ENCODE measurements around the gene SPATA20. TPM values are rescaled to one million over a fixed set of nuclear protein-coding genes. Genes with fewer than 3 reads are reported as not detected.

Gene SPATA20
- total and polyA plus RNA-seq, 2 of the 8 experiments (the other 6 are each of a cell fraction or from before 2014, with no cell fraction given) = 16.2 to 17.5 TPM

- H4K20me1 ChIP-seq (replicated peaks in 1 of 2; ENCODE audit: control insufficient read depth in 1 of 2, insufficient read depth in 2 of 2, low read length in 2 of 2) = no peaks in the 10 kb centered on the region
- H3K27me3 ChIP-seq (replicated peaks in 1 of 4; ENCODE audit: control insufficient read depth in 3 of 4, extremely low read depth in 1 of 4, insufficient read depth in 3 of 4, low read length in 3 of 4) = no peaks in the 10 kb centered on the region
- H3K79me2 ChIP-seq (ENCODE audit: control insufficient read depth in 1 of 2, insufficient read depth in 2 of 2, low read length in 2 of 2) = no peaks in the 10 kb centered on the region
- no peaks in the 10 kb centered on the region for H3K9me3 ChIP-seq (ENCODE audit: insufficient read depth in 2 of 2, low read depth in 1 of 2, low read length in 1 of 2)
- H2BK5ac ChIP-seq (ENCODE audit: low read depth, low read length) = no peak overlapping the region
- H3K4me2 ChIP-seq (ENCODE audit: insufficient read depth in 1 of 2, low read depth in 2 of 2, low read length in 2 of 2) = no peak overlapping the region
- no peak overlapping the region for H4K5ac ChIP-seq (ENCODE audit: insufficient read length, low read depth, low read length)
- no peak overlapping the region for H2BK12ac ChIP-seq (ENCODE audit: low read depth, low read length)
- no peak for FAIRE-seq
- ChIA-PET CTCF (ENCODE audit: partially characterized antibody) (interaction anchor here (0.9 to 3.4 kb wide), 6 partner anchors 9 to 44 kb away, joined by 3 to 15 read pairs (median 4); partner anchors contain the start of gene RSAD1), POLR2A (ENCODE audit: partially characterized antibody) (interaction anchor here (1.4 kb wide), 1 partner anchor 10 kb away, joined by 4 read pairs; the partner anchor contains the start of gene EPN3)
- H2BK15ac ChIP-seq (ENCODE audit: low read length) = no peak overlapping the region
- no peak overlapping the region for H2AK5ac ChIP-seq (ENCODE audit: low read depth, low read length)
- 80% methylated on average over 2 of the region's 2 CpGs; no CpG with 5 or more reads in 1 of the 2 experiments for WGBS, 2 experiments (ENCODE audit: extremely low coverage in 1 of 2, insufficient coverage in 1 of 2, insufficient read length in 1 of 2, insufficient replicate concordance in 2 of 2, low coverage in 1 of 2, low lambda C conversion rate in 2 of 2, missing lambda C conversion rate in 1 of 2)
- H3K4me3 ChIP-seq (ENCODE audit: extremely low read depth in 1 of 4, insufficient read depth in 2 of 4, low read depth in 3 of 4, low read length in 4 of 4) = no peak overlapping the region
- no peak overlapping the region for H3K23ac ChIP-seq (ENCODE audit: insufficient read length)
- H3K23me2 ChIP-seq (ENCODE audit: low read depth, low read length) = no peaks in the 10 kb centered on the region; the same call in 1 of the 2 replicates
- no peak overlapping the region for H3K14ac ChIP-seq (ENCODE audit: insufficient read length)
- no peaks in the 10 kb centered on the region for H3K36me3 ChIP-seq (ENCODE audit: control insufficient read depth in 2 of 4, insufficient read depth in 4 of 4, low read length in 3 of 4)
- no peak overlapping the region for H3K18ac ChIP-seq (ENCODE audit: extremely low read depth, low read length)
- DNase-seq (ENCODE audit: low read depth in 1 of 2, low spot score in 2 of 2) = no peak
- H3K56ac ChIP-seq (replicated peaks; ENCODE audit: insufficient read length, low read depth, low read length) = no peak overlapping the region
- no peak overlapping the region for H4K8ac ChIP-seq (ENCODE audit: extremely low read depth, insufficient read depth, low read length)
- H2AFZ ChIP-seq (ENCODE audit: low read length) = no peak overlapping the region
- peaks cover 0 to 6% (median 0%) of the 10 kb centered on the region in 4 experiments; a peak in 2 of 7 replicates for H3K4me1 ChIP-seq (replicated peaks in 1 of 4; ENCODE audit: control insufficient read depth in 3 of 4, insufficient read depth in 4 of 4, low read length in 3 of 4)
- H3K79me1 ChIP-seq (ENCODE audit: low read depth, low read length) = no peaks in the 10 kb centered on the region
- no peak overlapping the region for H2BK20ac ChIP-seq (ENCODE audit: low read length)
- no peak overlapping the region for H2BK120ac ChIP-seq (replicated peaks; ENCODE audit: low read depth, low read length)
- no peak overlapping the region for H3K27ac ChIP-seq (ENCODE audit: low read depth, low read length)
- no peak overlapping the region for H3K4ac ChIP-seq (replicated peaks; ENCODE audit: insufficient read length, low read depth, low read length)
- H4K91ac ChIP-seq (replicated peaks; ENCODE audit: insufficient read length, low read length) = no peak overlapping the region
- no peak overlapping the region for H3K9ac ChIP-seq (replicated peaks in 1 of 4; ENCODE audit: extremely low read depth in 1 of 4, low read depth in 3 of 4, low read length in 3 of 4)
- TF ChIP-seq ATF3 (IDR thresholded peaks at IDR 0.05; ENCODE audit: insufficient read depth, low read depth, low read length) = no peak
- TF ChIP-seq POLR2AphosphoS5 (IDR thresholded peaks at IDR 0.05; ENCODE audit: low read depth, low read length) = no peak
- no peak for TF ChIP-seq FOSL1 (IDR thresholded peaks at IDR 0.05; ENCODE audit: insufficient read depth, low read depth, low read length)
- no peak for TF ChIP-seq TBP (IDR thresholded peaks at IDR 0.05; ENCODE audit: low read depth, low read length)
- TF ChIP-seq NANOG (IDR thresholded peaks at IDR 0.05; ENCODE audit: insufficient read depth, low read depth, low read length, poor library complexity, severe bottlenecking) = no peak
- no peak for TF ChIP-seq TEAD4 (IDR thresholded peaks at IDR 0.05; ENCODE audit: low read depth, low read length)
- no peak for TF ChIP-seq JUN (IDR thresholded peaks at IDR 0.05; ENCODE audit: low read depth, low read length)
- TF ChIP-seq HDAC6 (IDR thresholded peaks at IDR 0.05; ENCODE audit: low read depth, low read length) = no peak
- TF ChIP-seq RBBP5 (IDR thresholded peaks at IDR 0.05; ENCODE audit: borderline replicate concordance, low read depth, low read length) = no peak
- no peak for TF ChIP-seq KDM4A (IDR thresholded peaks at IDR 0.05; ENCODE audit: low read depth, low read length, severe bottlenecking)
- no peak for TF ChIP-seq HDAC2 (IDR thresholded peaks at IDR 0.05; ENCODE audit: borderline replicate concordance in 1 of 2, low read depth in 2 of 2, low read length in 2 of 2)
- TF ChIP-seq, protein P1, sequence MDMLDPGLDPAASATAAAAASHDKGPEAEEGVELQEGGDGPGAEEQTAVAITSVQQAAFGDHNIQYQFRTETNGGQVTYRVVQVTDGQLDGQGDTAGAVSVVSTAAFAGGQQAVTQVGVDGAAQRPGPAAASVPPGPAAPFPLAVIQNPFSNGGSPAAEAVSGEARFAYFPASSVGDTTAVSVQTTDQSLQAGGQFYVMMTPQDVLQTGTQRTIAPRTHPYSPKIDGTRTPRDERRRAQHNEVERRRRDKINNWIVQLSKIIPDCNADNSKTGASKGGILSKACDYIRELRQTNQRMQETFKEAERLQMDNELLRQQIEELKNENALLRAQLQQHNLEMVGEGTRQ (IDR thresholded peaks at IDR 0.05; ENCODE audit: low read length) = no peak
These were observed 23.8 kb upstream of the SPATA20 start for GRCh38 chr17:50523208-50523607.
